Retina (tissue), 1 donor: ENCODE measurements around the gene AKR1B15.
"Not testable (repeated sequence)": the region's sequence is repeated elsewhere in the genome, so short reads cannot be mapped to it uniquely, and the experiment has no call there.

Experiments used
- DNase-seq: peaks from one replicate; pipeline ENCODE4 v3.0.0-alpha.2; 2016

AKR1B15 gene

GRCh38 chr7:134548877-134549276, at the start of gene AKR1B15:
TSS of gene AKR1B15 (plus strand) at chr7:134549110. CDS start at chr7:134564620, 15,510 bp downstream.
- no peak for DNase-seq

- DNase-seq, result no peak
These were observed 48.5 kb upstream of the AKR1B15 start for GRCh38 chr7:134500406-134500805.

- DNase-seq, result no peak
These were observed 47.9 kb upstream of the AKR1B15 start for GRCh38 chr7:134500982-134501381.

DNA sequence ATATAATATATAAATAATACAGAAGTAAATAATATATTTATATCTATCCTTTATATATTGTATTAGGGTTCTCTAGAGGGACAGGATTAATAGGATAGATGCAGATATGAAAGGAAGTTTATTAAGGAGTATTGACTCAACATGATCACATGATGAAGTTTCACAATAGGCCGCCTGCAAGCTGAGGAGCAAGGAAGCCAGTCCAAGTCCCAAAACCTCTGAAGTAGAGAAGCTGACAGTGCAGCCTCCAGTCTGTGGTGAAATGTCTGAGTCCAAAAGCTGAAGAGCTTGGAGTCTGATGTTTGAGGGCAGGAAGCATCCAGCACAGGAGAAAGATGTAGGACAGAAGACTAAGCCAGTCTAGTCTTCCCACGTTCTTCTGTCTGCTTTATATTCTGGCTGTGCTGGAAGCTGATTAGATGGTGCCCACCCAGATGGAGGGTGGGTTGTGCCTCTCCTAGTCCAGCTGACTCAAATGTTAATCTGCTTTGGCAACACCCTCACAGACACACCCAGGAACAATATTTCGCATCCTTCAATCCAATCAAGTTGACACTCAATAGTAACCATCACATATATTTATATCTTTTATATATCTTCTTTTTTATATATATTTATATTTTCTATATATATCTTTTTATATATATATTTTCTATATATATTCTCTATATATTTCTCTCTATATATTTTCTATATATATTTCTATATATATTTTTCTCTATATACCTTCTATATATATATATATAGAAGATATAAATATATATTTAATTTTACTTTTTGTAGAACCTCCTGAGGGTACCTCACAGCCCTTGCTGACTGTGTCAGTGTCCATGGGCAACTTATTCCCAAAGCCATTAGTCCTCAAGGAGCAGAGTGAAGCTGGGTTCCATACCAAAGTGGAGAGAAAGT, 46.2 kb upstream of the AKR1B15 start:
- DNase-seq, result no peak

- DNase-seq, result no peak
These were observed 44.2 kb upstream of the AKR1B15 start for GRCh38 chr7:134504660-134505164.

DNA sequence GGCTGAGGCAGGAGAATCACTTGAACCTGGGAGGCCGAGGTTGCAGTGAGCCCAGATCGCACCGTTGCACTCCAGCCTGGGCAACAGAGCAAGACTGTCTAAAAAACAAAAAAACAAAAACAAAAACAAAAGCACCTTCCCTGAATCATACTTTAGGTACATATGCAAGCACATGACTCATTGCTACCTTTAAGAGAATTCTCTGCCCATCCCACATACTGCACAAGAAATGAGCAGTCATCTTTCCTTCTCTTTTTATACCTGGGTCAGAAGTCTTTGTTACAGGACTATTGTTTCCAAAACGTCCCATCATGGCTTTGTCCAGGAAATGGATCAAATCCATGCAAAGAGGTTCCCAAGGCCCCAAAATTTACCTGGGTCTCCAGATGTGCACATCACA, 43.1 kb upstream of the AKR1B15 start:
- DNase-seq, result no peak

DNA sequence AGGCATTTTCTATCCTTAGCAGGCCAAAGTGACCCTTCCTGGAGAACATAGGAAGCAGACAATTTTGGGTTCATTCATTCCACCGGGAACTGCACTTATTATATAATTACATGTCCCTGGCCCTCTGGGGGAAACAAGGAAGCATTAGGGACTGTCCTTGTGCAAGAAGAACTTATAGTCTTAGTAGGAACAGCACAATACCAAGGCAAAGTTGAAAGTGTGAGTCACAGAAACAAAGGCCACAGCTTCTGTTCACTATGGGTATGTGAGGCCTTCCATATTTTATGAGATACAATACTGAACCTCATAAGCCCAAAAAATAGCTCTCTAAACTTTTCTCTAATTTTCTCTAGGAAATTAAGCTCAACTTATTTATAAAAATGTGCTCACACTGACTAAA, 39.9 kb upstream of the AKR1B15 start:
- DNase-seq, result no peak

- no peak for DNase-seq
These were observed 38.3 kb upstream of the AKR1B15 start for GRCh38 chr7:134510646-134511045.

DNA sequence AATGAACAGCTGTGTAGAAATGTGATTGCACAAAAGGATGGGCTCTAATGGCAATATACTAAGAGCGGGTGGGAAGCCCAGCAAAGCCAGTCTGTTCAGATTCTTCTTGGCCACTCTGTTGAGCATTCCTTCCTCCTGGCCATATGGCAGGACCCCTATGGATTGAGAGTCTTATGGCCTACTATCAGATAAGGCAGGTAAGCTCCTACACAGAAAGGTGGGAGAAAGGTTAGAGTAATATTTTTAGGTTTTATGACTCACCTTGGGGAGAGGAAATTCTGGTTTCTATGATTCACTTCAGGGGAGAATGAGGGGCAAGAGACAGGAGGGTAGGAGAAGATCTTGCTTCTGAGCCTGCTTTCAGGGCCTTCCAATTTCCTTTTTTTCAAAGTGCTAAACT, 36.6 kb upstream of the AKR1B15 start:
- DNase-seq, result no peak

- peak; percentile 32 for DNase-seq
These were observed 35.6 kb upstream of the AKR1B15 start for GRCh38 chr7:134513169-134513752.

GRCh38 chr7:134514106-134514505, 34.8 kb upstream of the AKR1B15 start:
- DNase-seq, result no peak

DNA sequence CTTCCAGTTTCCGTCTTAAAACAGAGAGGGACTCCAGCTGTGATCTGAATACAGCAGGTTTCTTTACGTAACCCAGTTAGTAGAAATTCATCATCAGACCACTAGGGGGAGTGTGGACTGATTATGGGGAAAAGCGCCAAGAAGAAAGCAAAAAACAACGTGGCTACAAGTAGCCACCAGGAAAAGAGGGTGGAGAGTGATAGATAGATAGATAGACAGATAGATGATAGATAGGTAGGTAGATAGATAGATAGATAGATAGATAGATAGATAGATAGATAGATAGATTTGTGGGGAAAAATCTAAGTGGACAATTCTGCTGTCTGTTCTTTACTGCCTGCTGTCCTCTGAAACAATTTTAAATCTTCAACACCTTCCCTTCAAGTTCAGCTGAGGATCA, 34.2 kb upstream of the AKR1B15 start:
- peak; percentile 67 for DNase-seq

DNA sequence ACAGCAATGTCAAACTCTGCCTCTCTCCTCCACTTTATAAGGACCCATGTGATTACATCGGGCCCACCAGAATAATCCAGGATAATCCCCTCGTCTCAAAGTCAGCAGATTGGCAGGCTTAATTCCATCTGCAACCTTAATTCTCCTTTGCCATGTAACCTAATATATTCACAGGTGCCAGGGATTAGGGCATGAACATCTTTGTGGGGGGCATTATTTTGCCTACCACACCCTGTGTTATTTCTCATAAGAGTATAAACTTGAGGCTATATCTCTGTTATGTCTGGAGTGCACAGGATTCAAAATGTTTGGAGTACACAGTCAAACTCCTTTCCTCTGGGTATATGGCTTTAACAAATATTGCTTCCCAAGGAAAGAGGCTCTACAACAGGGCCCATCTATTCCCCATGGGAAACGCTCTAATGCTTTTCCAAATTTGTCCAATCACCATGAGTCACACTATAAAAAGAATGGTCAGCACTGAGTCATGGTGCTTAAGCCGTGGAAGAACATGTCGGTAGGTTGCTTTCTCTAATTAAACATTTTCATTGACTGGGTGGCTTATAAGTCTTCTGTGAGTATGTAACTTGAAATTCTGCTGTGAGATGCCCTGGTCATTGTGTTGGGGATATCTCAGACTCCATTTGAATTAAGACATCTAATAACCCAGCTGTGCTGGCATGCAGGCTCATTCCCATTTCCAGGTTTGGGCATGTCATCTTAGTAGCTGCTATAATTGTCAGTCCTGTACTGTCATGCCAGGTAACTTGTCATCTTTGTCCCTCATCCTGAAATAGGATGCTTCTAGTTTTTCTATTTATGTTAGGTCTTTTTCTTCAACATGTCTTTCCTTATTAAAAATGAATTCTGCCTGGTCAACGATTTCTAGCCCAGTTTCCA, 33.1 kb upstream of the AKR1B15 start:
- no peak for DNase-seq

GRCh38 chr7:134520130-134520529, 28.8 kb upstream of the AKR1B15 start:
- DNase-seq, result no peak

- DNase-seq, result no peak
These were observed 26.3 kb upstream of the AKR1B15 start for GRCh38 chr7:134522601-134523000.

GRCh38 chr7:134525449-134525848, 23.5 kb upstream of the AKR1B15 start:
- not testable (repeated sequence) for DNase-seq

DNA sequence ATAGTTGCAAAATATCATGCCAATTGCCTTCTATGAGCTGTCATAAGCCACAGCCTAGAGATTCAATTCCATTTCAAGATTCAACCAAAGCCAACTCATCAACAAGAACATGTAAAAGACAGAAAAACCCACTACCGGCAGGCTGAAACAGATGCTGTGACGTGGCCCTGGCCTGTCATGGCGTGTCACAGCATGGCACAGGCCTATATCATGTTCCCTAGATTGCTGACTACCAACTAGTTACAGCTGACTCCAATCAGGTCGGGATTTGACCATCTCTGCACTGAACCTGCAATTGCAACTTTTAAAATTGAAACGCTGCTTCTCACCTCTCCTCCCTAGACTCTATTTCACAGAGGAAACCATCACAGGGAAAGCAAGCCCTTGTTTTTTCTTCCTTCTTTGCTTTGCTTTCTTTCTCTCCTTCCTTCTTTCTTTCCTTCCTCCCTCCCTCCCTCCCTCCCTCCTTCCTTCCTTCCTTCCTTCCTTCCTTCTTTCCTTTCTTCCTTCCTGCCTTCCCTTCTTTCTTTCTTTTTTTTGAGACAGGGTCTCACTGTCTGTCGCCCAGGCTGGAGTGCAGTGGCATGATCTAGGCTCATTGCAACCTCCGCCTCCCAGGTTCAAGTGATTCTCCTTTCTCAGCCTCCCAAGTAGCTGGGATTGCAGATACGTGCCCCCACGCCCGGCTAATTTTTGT, 22.2 kb upstream of the AKR1B15 start:
- DNase-seq, result not testable (repeated sequence)

DNA sequence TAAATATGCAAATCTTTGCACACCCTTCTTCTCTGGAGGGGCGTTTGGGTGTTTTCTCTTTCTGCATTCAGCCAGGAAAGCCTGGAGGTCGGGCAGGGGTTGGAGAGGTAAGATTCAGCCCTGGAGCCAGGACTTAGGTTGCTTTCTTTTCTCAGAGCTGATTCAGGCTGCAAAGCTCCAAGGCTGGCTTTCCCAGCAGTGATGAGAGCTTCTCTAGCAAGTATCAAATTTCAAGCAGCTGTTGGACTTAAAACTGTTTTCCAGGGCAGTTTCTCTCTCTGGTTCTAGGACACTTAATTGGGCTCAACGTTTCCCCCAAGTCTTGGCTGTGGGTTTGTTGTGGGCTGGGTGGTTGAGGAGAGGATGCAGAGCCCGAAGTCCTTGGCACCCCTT, 20.9 kb upstream of the AKR1B15 start:
- no peak for DNase-seq

GRCh38 chr7:134528749-134529148, 20.2 kb upstream of the AKR1B15 start:
- no peak for DNase-seq

- DNase-seq, result no peak
These were observed 18.4 kb upstream of the AKR1B15 start for GRCh38 chr7:134530460-134530859.

DNA sequence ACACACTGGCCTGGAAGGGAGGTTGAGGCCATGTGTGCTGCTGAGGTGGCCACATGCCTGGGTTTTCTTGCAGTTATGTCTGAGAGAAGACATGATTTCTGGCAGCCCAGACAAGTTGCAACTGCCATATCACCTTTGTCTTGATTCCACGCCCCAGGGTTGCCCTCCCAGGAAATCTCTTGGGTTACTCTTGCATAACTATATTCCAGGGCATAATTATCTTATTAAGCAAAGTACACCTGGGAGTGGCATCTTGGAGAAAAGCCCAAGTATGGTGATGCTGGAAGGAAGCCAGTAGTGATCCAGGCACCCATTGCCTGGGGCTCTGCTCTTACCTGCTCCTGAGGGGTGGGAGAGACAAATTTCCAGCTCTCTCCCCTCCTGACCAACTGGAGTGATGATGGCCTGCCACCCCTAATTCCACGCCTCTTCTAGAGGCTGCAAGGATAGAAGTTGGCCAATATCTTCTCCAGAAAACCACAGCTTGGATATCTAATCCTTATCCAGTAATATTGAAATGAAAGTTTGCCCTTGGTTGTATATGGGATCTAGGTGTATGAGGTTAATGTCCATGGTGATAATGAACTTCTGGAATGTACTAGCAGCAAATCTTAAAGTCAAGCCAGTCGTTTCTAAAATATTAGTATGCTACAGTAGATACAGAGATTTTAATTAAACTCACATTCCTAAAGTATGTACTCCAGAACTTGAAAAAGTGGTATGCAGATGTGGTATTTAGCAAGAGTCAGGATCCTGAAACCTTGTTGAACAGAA, 16.5 kb upstream of the AKR1B15 start:
- no peak for DNase-seq

DNA sequence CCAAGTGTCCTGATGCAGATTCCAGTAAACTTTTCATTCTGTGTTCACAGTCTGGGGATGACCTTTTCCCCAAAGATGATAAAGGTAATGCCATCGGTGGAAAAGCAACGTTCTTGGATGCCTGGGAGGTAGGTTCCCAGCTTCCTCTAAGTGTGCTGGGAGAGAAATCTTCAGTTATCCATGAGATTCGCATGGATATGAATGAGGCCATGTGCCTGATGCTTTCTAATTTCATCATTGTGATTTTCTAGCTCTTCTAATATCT, 16.0 kb upstream of the AKR1B15 start:
- no peak for DNase-seq
